NCI-H2227 (cell line): ENCODE results near the gene ABCA8.
"Not testable (repeated sequence)": the region's sequence is repeated elsewhere in the genome, so short reads cannot be mapped to it uniquely, and the experiment has no call there.

ENCODE experiments used
- DNase-seq: peaks from one replicate; lab custom pipeline; 2025; ENCODE audit not compliant: unreplicated experiment; lab: John Stamatoyannopoulos, UW

Gene ABCA8, protein sequence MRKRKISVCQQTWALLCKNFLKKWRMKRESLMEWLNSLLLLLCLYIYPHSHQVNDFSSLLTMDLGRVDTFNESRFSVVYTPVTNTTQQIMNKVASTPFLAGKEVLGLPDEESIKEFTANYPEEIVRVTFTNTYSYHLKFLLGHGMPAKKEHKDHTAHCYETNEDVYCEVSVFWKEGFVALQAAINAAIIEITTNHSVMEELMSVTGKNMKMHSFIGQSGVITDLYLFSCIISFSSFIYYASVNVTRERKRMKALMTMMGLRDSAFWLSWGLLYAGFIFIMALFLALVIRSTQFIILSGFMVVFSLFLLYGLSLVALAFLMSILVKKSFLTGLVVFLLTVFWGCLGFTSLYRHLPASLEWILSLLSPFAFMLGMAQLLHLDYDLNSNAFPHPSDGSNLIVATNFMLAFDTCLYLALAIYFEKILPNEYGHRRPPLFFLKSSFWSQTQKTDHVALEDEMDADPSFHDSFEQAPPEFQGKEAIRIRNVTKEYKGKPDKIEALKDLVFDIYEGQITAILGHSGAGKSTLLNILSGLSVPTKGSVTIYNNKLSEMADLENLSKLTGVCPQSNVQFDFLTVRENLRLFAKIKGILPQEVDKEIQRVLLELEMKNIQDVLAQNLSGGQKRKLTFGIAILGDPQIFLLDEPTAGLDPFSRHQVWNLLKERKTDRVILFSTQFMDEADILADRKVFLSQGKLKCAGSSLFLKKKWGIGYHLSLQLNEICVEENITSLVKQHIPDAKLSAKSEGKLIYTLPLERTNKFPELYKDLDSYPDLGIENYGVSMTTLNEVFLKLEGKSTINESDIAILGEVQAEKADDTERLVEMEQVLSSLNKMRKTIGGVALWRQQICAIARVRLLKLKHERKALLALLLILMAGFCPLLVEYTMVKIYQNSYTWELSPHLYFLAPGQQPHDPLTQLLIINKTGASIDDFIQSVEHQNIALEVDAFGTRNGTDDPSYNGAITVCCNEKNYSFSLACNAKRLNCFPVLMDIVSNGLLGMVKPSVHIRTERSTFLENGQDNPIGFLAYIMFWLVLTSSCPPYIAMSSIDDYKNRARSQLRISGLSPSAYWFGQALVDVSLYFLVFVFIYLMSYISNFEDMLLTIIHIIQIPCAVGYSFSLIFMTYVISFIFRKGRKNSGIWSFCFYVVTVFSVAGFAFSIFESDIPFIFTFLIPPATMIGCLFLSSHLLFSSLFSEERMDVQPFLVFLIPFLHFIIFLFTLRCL (N-terminal part only)

DNA sequence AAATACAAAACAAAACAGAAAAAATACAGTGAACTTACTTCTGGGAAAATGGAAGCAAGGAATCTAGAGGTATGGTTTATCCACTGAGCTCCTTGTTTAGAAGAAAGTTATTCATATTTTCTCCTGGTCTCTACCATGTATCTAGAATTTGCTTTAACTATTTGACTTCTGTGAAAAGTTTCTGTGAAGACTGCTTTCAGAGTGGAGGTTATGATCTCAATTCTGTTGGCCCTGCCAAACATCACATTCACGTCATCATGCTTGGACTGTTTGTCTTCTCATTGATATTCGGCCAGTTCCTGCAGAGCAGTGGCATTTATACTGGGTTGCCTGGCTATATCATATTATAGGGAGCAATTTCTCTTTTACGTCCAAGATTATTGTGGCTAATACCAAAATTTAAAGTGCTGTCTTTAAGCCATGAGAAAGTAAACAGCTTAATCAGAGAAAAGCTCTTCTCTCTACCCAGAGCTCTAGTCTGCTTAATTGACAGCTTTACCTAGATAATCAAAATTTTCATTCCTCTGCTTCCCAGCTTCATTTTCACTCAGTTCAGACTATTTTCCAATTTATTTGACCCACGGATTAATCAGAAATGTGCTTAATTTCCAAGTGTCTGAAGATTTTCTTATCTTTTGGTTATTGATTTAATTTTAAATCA lies at the start of gene ABCA8:
Gene ABCA8 (minus strand): TSS at position 212 of the 661 bp plus-strand sequence. CDS start 13,358 bp downstream, outside the sequence.
- DNase-seq, result no peak

DNA sequence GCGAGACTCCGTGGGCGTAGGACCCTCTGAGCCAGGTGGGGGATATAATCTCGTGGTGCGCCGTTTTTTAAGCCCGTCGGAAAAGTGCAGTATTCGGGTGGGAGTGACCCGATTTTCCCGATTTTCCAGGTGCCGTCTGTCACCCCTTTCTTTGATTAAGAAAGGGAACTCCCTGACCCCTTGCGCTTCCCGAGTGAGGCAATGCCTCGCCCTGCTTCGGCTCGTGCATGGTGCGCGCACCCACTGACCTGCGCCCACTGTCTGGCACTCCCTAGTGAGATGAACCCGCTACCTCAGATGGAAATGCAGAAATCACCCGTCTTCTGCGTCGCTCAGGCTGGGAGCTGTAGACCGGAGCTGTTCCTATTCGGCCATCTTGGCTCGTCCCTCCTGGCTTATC lies 49.6 kb upstream of the ABCA8 start:
- DNase-seq, result not testable (repeated sequence)

DNA sequence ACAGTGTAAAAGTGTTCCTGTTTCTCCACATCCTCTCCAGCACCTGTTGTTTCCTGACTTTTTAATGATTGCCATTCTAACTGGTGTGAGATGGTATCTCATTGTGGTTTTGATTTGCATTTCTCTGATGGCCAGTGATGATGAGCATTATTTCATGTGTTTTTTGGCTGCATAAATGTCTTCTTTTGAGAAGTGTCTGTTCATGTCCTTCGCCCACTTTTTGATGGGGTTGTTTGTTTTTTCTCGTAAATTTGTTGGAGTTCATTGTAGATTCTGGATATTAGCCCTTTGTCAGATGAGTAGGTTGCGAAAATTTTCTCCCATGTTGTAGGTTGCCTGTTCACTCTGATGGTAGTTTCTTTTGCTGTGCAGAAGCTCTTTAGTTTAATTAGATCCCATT lies 44.6 kb upstream of the ABCA8 start:
- DNase-seq, result not testable (repeated sequence)

DNA sequence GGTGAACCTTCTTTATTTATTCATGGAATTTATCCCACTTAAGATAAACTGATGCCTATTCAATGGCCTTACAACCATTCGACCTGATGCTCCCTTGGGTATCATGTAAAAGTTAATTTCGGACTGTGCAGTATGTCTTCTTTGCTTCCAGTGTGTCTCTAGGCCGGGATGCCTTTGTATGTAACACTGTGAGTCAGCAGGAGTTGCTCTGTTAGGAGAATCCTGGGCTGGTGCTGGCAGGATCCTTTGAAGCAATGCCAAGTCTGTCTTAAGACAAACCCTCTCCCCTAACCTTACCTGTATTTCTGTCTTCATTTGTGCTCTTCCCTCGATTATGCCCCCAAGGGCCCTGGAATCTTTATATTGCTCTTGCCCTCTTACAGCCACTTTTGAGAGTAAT lies 37.9 kb upstream of the ABCA8 start:
- no peak for DNase-seq

DNA sequence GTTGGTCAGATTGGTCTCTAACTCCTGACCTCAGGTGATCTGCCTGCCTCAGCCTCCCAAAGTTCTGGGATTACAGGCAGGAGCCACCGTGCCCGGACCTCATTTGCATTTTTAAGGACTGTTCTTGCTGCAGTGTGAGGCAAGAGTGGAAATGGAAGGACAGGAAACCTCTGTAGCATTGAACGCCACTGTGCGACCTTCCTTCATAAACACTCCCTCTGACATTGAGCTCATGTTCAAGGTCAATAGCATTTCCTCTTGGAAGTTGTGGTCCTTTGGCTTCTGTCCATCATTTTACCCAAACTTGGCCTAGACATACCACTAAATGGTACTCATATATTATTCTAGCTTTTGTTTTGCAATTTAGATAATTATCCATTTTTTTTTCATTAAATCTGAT lies 32.8 kb upstream of the ABCA8 start:
- DNase-seq, result no peak

DNA sequence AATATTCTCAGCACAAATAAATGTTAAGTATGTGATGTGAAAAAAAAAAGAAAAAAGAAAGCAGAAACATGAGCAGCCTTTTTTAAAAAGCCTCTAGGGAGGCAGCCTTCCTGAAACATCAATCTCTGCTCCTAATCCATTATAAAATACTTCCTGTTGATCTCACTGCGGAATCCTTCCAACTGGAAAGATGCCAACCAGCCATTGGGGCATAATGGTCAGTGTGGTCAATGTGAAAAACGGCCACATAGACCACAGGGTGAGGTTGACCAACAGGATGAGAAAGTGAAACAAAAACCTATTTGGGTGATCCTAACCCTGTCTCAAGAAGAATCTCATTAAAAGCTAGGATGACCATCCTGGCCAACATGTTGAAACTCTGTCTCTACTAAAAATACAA lies 26.1 kb upstream of the ABCA8 start:
- DNase-seq, result no peak

DNA sequence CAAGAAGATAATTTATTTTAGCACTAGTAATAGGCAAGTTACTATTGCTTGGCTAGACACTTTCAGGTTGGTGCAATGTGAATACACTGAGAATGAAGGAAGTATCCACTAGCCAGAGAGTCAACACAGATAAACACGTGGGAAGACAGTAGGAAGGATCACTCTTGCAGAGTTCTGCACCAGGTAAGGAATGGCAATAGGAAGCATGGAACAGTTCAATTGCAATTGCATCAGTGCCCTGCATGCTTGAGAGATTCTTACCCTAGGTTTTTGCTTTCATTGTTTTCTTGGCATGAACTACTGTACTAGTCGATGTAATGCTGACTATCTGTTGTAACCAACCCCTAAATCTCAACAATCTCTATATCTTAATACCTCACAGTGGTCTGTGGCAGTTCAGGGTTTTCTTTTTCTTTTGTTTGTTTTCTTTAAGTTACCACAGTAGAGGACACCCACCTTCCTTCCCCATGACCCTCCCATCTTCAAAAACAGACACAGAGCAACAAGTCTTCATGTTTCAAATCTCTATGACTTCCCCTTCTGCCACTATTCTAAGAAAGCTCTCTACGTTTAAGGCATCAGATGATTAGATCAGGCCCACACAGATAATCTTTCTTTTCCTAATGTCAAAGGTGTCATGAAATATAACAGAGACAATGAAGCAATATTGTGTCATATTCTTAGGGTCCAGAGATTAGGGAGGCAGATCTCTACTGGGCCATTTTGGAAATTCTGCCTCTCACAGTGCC lies 18.1 kb upstream of the ABCA8 start:
- DNase-seq, result no peak

DNA sequence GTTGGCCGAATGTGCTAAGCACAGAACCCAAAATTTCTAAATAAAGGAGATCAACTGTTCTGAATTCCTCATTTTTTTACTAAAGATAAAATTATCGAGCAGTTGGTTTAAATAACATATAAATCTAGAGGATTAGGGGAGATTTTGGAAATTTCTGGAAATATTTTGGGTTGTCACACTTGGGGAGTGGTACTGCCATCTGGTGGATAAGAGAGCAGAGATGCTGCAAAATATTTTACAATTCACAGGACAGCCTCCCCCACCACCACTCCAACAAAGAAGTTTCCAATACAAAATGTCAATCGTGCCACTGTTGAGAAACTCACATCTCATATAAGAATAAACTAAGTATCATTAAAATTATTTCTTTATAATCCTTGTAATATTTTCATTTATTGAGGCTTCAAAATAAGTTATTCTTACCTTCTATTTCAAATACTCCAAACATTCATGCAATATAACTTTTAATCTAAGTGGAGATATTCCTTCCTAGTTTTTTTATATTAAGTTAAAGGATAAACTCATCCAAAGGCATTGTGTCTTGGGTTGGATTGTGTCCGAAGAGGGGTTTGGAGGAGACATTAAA lies 17.0 kb upstream of the ABCA8 start:
- DNase-seq, result no peak

DNA sequence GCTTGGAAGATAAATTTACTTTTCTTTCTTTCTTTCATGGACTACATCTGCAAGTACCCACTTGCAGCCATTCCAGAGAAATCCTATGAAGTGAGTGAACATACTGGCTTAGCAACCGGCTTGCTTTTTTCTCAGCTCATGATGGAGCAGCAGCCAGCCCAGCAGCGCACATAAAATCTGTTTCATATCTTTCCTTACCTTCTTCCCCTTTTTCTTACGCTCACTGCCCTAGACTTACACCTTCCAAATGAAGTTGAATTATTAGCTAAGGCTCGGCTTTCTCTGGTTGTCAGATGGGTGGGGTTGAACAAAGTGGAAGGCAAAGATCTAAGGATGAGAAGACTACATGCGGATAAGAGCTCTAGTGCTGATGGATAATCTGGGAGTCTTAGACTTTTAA lies 13.9 kb upstream of the ABCA8 start:
- DNase-seq, result no peak

DNA sequence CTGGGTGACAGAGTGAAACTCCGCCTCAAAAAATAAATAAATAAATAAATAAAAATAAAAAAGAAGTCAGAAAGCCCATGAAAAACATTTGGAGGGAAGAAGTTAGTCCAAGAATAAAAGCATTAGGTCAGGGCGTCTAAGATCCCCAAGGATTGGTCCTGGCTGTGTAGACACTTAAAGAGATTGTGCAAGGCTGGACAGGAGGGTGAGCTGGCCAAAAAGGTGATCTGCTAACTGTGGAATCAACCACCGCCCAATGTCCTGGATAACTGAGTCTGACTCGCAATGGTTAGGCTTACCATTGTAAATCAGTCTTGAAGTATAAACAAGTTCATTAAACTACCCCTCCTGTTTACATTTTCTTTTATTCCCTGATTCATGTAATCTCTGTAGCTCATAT lies 8.8 kb upstream of the ABCA8 start:
- DNase-seq, result no peak

DNA sequence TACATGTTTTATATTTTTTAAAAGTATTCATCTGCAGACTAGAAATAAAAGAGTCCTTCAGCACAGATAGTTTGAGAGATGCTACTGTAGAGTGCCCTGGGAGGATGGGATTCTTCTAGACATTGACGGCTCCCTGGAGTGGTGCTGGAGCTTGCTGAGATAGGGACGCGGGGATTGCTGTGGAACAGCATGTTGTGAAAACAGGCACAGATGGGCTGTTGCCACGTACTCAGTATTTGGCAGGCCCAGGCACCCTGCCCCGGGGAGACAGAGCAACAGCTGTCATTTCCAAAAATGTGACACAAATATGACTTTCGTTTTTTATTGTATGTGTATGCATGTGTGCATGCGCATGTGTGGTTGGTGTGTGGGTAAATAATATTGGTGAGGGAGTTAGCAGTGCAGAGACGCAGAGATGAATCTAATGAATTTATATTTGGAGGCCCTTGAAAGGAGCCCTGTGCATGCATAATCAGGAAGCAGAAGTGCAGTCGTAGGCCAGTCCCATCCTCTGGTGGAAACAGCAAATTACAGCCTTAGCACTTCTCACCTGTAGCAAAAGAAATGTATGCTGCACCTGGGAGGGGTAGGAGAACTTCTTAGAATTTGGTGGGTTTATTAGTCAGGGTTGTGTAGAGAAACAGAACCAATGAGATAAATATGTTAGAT lies 6.2 kb upstream of the ABCA8 start:
- no peak for DNase-seq

DNA sequence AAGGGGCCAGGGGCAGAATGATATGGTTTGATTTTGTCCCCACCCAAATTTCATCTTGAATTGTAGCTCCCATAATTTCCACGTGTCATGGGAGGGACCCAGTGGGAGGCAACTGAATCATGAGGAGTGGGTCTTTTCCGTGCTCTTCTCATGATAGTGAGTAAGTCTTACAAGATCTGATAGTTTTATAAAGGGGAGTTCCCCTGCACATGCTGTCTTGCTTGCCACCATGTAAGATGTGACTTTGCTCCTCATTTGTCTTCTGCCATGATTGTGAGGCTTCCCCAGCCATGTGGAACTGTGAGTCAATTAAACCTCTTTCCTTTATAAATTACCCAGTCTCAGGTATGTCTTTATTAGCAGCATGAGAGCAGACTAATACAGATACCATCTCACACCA lies 3.9 kb upstream of the ABCA8 start:
- not testable (repeated sequence) for DNase-seq

DNA sequence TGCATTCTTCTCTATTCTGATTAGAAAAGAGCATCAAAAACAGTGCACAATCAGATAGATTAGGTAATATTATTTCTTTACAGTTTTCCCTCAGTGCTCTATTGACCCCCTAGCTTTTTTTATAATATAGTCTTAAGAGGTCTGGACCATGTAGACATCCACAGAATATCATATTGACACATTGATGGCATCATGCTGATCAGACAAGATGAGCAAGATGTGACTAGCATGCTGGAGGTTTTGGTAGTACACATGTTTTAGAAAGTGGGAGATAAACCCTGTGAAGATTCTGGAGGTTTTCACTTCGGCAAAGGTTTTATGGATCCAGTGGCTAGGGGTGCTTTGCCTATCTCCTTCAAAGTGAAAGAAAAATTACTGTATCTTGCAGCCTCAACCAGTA lies 2.8 kb upstream of the ABCA8 start:
- no peak for DNase-seq

DNA sequence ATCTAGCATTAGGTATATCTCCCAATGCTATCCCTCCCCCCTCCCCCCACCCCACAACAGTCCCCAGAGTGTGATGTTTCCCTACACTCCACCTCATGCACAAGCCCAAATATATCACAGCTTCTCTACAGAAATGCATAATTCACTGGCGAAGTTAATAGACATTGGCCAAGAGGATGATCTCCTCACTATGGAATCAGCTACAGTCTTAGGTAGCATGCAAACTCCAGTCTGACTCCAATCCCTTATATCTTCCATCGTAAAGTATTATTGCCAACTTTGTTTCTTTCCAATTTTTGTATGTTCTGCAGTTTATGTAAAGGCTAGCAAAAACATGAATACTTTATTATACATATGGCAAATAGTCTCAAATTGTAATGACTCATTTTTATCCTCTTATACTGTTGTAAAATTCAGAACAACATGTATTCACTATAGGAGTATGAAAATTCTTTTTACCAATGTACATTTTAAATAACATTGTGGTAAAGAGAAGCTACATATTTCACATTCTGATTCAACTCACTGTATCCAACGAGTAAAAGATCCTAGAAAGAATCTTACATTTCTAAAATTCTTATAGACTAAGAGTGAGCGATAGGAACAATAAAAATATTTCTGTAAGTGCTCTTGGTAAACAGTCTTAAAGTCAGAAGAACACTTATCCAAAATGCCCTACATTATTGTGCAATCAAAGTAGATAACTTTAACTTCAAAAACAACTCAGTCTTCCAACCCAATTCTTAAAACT lies 871 bp downstream of the ABCA8 start:
- DNase-seq, result no peak

DNA sequence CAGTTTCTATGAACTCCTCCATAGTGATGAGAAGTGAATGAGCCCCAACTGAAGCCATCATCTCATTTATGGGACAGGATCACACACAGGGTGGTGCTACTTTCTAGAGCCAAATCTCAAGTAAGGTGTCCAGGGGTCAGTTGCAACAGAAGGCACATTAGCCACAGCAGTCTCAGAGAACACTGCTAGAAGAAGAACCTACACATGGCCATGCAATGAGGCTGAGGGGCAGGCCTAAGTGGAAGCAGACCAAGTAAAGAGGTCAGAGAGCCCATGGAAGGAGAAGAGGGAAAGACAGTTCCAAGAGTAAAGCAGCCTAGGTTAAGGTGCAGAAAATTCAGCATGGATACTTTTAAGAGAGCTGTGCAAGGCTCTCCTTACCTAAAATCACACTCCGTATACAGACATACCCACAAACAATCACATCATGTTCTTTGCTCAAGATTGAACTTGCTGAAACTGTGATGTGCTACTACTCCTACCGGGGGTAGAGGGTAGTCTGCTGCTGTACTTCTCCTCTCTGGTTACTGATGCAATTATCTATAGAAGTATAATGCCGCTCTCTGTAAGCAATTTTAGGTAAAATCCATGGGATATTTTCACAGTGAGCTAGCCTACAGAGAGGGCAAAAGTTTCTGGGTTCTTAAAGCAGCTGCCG lies 1.7 kb downstream of the ABCA8 start:
- DNase-seq, result no peak

DNA sequence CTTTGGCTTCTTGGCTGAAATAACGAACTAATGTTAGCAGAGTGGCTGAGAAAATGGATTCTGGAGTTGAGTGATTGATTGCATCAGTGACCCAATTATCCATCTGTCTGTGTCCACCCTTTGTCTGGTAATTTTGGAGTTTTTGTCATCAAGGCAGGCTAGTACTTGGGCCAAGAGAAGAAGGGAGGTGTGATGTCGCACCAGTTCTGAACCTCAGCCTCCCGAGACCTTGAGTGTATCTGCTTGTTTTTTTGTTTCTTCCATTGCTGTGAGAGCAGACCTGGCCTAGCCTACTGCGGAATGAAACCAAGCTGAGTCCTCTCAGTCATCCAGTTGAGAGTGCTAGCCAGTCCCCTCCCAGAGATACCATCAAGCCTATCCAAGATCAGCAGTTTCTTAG lies 4.5 kb downstream of the ABCA8 start:
- no peak for DNase-seq

DNA sequence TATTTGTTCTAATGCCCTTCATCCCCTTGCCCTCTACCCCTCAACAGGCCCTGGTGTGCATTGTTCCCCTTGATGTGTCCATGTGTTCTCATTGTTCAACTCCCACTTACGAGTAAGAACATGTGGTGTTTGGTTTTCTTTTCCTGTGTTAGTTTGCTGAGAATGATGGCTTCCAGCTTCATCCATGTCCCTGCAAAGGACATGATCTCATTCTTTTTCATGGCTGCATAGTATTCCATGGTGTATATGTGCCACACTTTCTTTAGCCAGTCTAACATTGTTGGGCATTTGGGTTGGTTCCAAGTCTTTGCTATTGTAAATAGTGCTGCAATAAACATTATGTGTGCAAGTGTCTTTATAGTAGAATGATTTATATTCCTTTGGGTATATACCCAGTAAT lies 7.3 kb downstream of the ABCA8 start:
- DNase-seq, result not testable (repeated sequence)

DNA sequence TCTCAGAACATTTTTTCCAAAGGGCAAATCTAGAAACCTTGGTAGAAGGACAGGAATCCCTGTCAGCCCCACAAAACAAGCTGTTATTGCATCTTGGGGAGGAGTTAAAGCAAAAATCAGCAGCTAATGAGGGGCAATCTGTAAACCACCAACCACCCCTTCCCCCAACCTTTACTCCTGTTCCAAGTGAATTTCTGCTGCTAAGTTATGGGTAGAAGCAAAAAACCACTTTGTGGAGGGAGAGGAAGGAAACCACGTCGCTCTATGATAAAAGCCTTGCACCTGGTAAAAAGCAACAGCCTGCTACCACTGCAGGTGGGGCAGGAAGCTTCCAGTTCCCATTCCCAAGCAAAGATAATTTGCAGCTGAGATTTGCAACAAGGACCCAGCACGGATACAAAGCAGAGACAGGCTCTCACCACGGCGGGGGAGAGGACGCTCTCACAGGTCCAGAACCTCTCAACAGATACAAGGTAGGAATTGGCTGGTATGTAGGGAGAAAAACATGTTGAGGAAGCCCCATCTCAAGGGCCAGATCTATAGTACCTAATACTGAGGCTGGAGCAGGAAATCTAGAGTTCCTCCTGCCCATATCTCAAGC lies 10.7 kb downstream of the ABCA8 start:
- no peak for DNase-seq
